Trophoblast cell (in vitro differentiated cells and primary cell): Measurements from ENCODE around the gene RLF.

Experiments used
- DNase-seq, 2 donors: peaks; one replicate each; pipeline ENCODE4 v3.0.0-alpha.2; 2016
- H2AFZ ChIP-seq: 2 replicates; pipeline ENCODE4 v1.6.1; 2013; ENCODE audit warnings: low read length, moderate library complexity, mild to moderate bottlenecking; ENCODE audit not compliant: insufficient read depth, poor library complexity
- H2AK5ac ChIP-seq: 2 replicates; pipeline ENCODE4 v1.6.1; 2013; ENCODE audit warnings: mild to moderate bottlenecking, low read length
- H2BK120ac ChIP-seq: 2 replicates; pipeline ENCODE4 v1.6.1; 2013; ENCODE audit warnings: low read length, mild to moderate bottlenecking, moderate library complexity; ENCODE audit not compliant: insufficient read depth, poor library complexity
- H2BK12ac ChIP-seq: 2 replicates; pipeline ENCODE4 v1.6.1; 2013; ENCODE audit warnings: mild to moderate bottlenecking, low read length, moderate library complexity
- H2BK5ac ChIP-seq: 2 replicates; pipeline ENCODE4 v1.6.1; 2013; ENCODE audit warnings: low read length, low read depth, moderate library complexity, mild to moderate bottlenecking; ENCODE audit not compliant: poor library complexity
- H3K14ac ChIP-seq: 2 replicates; pipeline ENCODE4 v1.6.1; 2013; ENCODE audit warnings: mild to moderate bottlenecking, low read length
- H3K18ac ChIP-seq: 2 replicates; pipeline ENCODE4 v1.6.1; 2013; ENCODE audit warnings: mild to moderate bottlenecking, low read length
- H3K23ac ChIP-seq: 2 replicates; pipeline ENCODE4 v1.6.1; 2013; ENCODE audit warnings: low read length
- H3K27ac ChIP-seq: 2 replicates; pipeline ENCODE4 v1.5.1; 2013; ENCODE audit warnings: low read depth, mild to moderate bottlenecking, inconsistent platforms, low read length, moderate library complexity
- H3K27me3 ChIP-seq: 2 replicates; pipeline ENCODE4 v1.6.1; 2013; ENCODE audit warnings: inconsistent platforms, mild to moderate bottlenecking, low read length, moderate library complexity; ENCODE audit not compliant: insufficient read depth
- H3K36me3 ChIP-seq, 2 experiments: 1 replicate in 1 of 2; 2 replicates in 1 of 2; pipeline ENCODE4 v1.6.1; 2013; ENCODE audit warnings: low read length in 2 of 2, mild to moderate bottlenecking in 2 of 2, moderate library complexity in 1 of 2; ENCODE audit not compliant: insufficient read depth in 2 of 2, control insufficient read depth in 1 of 2
- H3K4ac ChIP-seq: 2 replicates; pipeline ENCODE4 v1.6.1; 2013; ENCODE audit warnings: low read depth, mild to moderate bottlenecking, low read length, moderate library complexity
- H3K4me1 ChIP-seq, 2 experiments: 1 replicate in 1 of 2; 2 replicates in 1 of 2; pipeline ENCODE4 v1.6.1; 2013; ENCODE audit warnings: low read length in 2 of 2, mild to moderate bottlenecking in 2 of 2, moderate library complexity in 1 of 2; ENCODE audit not compliant: insufficient read depth in 2 of 2, control insufficient read depth in 1 of 2
- H3K4me2 ChIP-seq: 2 replicates; pipeline ENCODE4 v1.6.1; 2013; ENCODE audit warnings: inconsistent platforms, mild to moderate bottlenecking, low read length, moderate library complexity
- H3K4me3 ChIP-seq: 2 replicates; pipeline ENCODE4 v1.5.1; 2013; ENCODE audit warnings: mild to moderate bottlenecking, low read depth, low read length, inconsistent platforms
- H3K79me1 ChIP-seq: one replicate; pipeline ENCODE4 v1.6.1; 2013; ENCODE audit warnings: low read length
- H3K79me2 ChIP-seq: 2 replicates; pipeline ENCODE4 v1.6.1; 2013; ENCODE audit warnings: low read length, mild to moderate bottlenecking; ENCODE audit not compliant: control insufficient read depth, insufficient read depth, poor library complexity
- H3K9ac ChIP-seq: 2 replicates; pipeline ENCODE4 v1.6.1; 2013; ENCODE audit warnings: mild to moderate bottlenecking, low read length
- H3K9me3 ChIP-seq: 2 replicates; pipeline ENCODE4 v1.6.1; 2013; ENCODE audit warnings: low read depth, mild to moderate bottlenecking, control low read depth, inconsistent platforms, low read length; ENCODE audit not compliant: insufficient read depth
- H4K12ac ChIP-seq: 2 replicates; pipeline ENCODE4 v1.6.1; 2013; ENCODE audit warnings: low read depth, mild to moderate bottlenecking, low read length, moderate library complexity
- H4K8ac ChIP-seq: 2 replicates; pipeline ENCODE4 v1.6.1; 2013; ENCODE audit warnings: low read depth, mild to moderate bottlenecking, low read length, moderate library complexity
- H4K91ac ChIP-seq: one replicate; pipeline ENCODE4 v1.6.1; 2013; ENCODE audit warnings: low read depth, mild to moderate bottlenecking, low read length, moderate library complexity
- WGBS: extraction: QIAGEN DNeasy Blood & Tissue Kit; methylation state at CpG from one replicate; pipeline ENCODE4 v1.1.7; 2013; ENCODE audit warnings: missing lambda C conversion rate; ENCODE audit not compliant: insufficient read length, insufficient coverage; ENCODE audit errors: extremely low coverage; 5-methylcytosine and 5-hydroxymethylcytosine counted together

Gene RLF

DNA sequence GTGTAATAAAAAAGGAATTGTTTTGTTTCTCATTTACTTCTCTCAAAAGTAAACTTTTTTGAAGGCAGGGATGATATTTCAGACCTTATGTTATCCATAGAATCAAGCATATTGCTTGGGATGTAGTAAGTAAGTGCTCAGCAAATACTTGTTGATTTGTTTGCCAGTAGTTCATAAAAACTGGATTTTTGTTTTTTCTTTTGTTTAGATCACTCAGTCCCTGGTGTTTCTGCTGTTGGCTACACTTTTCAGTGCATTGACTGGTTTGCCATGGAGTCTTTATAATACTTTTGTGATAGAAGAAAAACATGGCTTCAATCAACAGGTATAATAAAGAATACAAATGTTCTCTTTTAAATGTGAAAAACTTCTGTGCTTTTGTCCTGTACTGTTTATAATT, 107.0 kb downstream of the RLF start:
- Histone ChIP-seq H3K9ac (no peak overlapping the region), H2AFZ (no peak overlapping the region), H4K8ac (no peak overlapping the region), H3K14ac (no peak overlapping the region), H3K27me3 (no peaks in the 10 kb centered on the region), H2BK5ac (no peak overlapping the region), H3K23ac (no peak overlapping the region), H4K12ac (no peak overlapping the region), H3K4ac (no peak overlapping the region), H2BK12ac (no peak overlapping the region), H2AK5ac (no peak overlapping the region), H3K79me1 (no peaks in the 10 kb centered on the region), H3K4me1 (no peaks in the 10 kb centered on the region), H3K4me2 (no peak overlapping the region), H3K18ac (no peak overlapping the region), H3K79me2 (no peaks in the 10 kb centered on the region), H3K9me3 (no peaks in the 10 kb centered on the region), H2BK120ac (no peak overlapping the region), H3K27ac (no peak overlapping the region), H4K91ac (no peak overlapping the region), H3K36me3 (peaks cover 20 to 23% of the 10 kb centered on the region in 2 experiments), H3K4me3 (no peak overlapping the region)
- no peak for DNase-seq

DNA sequence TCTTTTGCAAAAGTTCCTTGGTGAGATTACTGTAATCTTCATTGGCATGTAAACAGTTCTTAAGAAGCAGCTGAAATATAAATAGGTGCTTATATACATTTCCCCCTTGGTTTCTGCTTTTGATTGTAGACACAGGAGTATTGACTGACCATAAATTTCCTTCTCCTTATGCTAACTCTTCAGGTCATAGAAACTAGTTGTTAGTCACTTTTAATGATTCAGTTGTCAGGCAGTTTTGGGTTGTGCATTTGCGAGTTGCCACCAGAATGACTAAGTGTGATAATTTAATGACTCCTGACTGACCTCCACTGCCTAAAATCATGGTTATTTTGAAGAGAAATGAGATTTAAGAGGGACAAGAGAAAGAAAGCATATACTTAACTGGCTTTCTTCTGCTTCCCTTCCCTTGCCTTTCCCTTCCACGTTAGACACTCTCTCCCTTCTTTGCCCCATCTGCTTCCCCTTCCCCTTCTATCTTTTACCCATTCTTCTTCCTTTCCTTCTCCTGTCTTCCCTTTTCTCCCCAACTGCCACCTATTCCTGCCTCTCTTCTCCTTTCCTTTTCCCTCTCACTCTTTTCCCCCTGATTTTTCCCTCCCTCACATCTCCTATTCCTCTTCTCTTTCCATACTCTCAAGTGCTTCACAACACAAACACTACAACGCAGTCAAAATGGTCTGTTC, 109.1 kb downstream of the RLF start:
- Histone ChIP-seq H3K9ac (no peak overlapping the region), H2AFZ (no peak overlapping the region), H3K4me3 (no peak overlapping the region), H4K12ac (no peak overlapping the region), H4K91ac (no peak overlapping the region), H3K14ac (no peak overlapping the region), H3K4me1 (no peaks in the 10 kb centered on the region), H3K23ac (no peak overlapping the region), H3K79me2 (no peaks in the 10 kb centered on the region), H4K8ac (no peak overlapping the region), H3K79me1 (no peaks in the 10 kb centered on the region), H2BK12ac (no peak overlapping the region), H3K4me2 (no peak overlapping the region), H3K9me3 (no peaks in the 10 kb centered on the region), H2AK5ac (no peak overlapping the region), H2BK120ac (no peak overlapping the region), H3K36me3 (peaks cover 19 to 28% of the 10 kb centered on the region in 2 experiments), H3K4ac (no peak overlapping the region), H3K27me3 (no peaks in the 10 kb centered on the region), H3K27ac (no peak overlapping the region), H2BK5ac (no peak overlapping the region), H3K18ac (no peak overlapping the region)
- WGBS = no CpG with 5 or more reads among the region's 3 CpGs
- no peak for DNase-seq

DNA sequence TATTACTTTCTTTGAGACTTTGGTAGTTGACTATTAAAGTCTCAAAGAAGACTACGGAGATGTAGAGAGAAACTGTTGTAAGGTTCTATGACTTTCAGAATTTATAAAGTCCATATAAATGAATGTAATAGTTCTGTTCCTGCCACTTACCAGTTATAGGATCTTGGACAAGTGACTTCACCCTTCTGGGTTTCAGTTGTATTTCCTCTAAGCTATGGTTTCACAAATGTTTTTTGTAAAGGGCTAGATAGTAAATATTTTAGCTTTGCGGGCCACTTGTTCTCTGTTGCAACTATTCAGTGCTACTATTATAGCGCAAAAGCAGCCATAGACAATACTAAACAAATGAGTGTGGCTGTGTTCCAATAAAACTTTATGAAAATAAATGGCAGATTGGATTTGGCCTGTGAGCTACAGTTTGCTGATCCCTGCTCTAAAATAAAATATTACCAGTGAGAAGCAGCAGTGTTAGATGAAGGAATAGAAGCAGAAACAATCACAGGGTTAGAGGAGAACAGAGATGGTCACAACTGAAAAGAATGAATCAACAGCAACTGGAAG, 111.5 kb downstream of the RLF start:
- no CpG with 5 or more reads among the region's 3 CpGs for WGBS
- Histone ChIP-seq H3K4me3 (no peak overlapping the region), H4K8ac (no peak overlapping the region), H2BK12ac (no peak overlapping the region), H3K9ac (no peak overlapping the region), H4K91ac (no peak overlapping the region), H3K27me3 (no peaks in the 10 kb centered on the region), H3K18ac (no peak overlapping the region), H3K23ac (no peak overlapping the region), H3K4me2 (no peak overlapping the region), H3K79me1 (no peaks in the 10 kb centered on the region), H2BK120ac (no peak overlapping the region), H2BK5ac (no peak overlapping the region), H3K79me2 (no peaks in the 10 kb centered on the region), H3K4ac (no peak overlapping the region), H4K12ac (no peak overlapping the region), H3K27ac (no peak overlapping the region), H3K4me1 (no peaks in the 10 kb centered on the region), H3K36me3 (peaks cover 15 to 24% of the 10 kb centered on the region in 2 experiments), H2AFZ (no peak overlapping the region), H2AK5ac (no peak overlapping the region), H3K14ac (no peak overlapping the region), H3K9me3 (no peaks in the 10 kb centered on the region)
- DNase-seq = no peak

DNA sequence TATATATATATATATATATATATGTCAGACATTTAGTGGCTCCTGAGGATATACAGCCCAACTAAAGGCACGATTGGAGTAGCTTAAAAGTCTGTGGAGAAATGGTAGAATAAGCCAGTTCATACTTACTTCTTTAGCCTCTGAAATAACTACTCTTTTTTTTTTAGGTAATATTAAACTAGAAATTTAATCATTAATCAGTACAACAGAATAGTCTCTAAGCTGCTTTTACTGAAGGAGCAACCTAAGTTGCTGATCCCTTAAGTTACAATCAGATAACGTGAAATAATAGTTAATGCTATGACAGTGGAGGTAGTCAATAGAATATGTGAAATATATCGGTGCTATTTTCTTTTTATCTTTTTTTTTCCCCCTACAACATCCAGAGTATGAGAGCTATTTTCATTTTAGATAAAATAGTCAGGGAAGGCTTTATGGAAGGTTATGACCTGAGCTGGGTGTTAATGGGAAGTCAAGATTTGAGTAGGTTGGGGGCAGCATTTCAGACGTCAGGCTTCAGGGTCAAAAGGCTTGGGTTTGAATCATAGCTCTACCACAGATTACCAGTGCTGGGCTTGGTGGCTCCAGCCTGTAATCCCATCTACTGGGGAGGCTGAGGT, 112.5 kb downstream of the RLF start:
- Histone ChIP-seq H3K27me3 (no peaks in the 10 kb centered on the region), H2AFZ (no peak overlapping the region), H3K79me2 (no peaks in the 10 kb centered on the region), H4K91ac (no peak overlapping the region), H2BK5ac (no peak overlapping the region), H3K14ac (no peak overlapping the region), H2BK120ac (no peak overlapping the region), H2AK5ac (no peak overlapping the region), H3K9me3 (no peaks in the 10 kb centered on the region), H3K9ac (no peak overlapping the region), H3K4ac (no peak overlapping the region), H3K27ac (no peak overlapping the region), H3K4me2 (no peak overlapping the region), H2BK12ac (no peak overlapping the region), H3K4me1 (no peaks in the 10 kb centered on the region), H4K12ac (no peak overlapping the region), H3K4me3 (no peak overlapping the region), H3K36me3 (peaks cover 13 to 21% of the 10 kb centered on the region in 2 experiments), H3K23ac (no peak overlapping the region), H3K79me1 (no peaks in the 10 kb centered on the region), H3K18ac (no peak overlapping the region), H4K8ac (no peak overlapping the region)
- no CpG with 5 or more reads among the region's 4 CpGs for WGBS
- no peak for DNase-seq
